GM06990 (cell line): Measurements from ENCODE around the gene ASCL4.

Experiments used
- DNase-seq: peaks from one replicate; pipeline ENCODE4 v3.0.0-alpha.2; 2011; ENCODE audit not compliant: insufficient read length; ENCODE audit errors: extremely low read depth
- H3K27me3 ChIP-seq: replicated peaks from 2 replicates; pipeline ENCODE4 v1.6.0; 2011; ENCODE audit warnings: low read length; ENCODE audit not compliant: control insufficient read depth, insufficient read depth
- H3K36me3 ChIP-seq: 2 replicates; pipeline ENCODE4 v1.5.1; 2011; ENCODE audit warnings: low read length; ENCODE audit not compliant: control insufficient read depth, insufficient read depth
- H3K4me3 ChIP-seq: replicated peaks from 2 replicates; pipeline ENCODE4 v1.5.1; 2011; ENCODE audit warnings: low read depth, mild to moderate bottlenecking, control low read depth, low read length
- CTCF ChIP-seq: IDR thresholded peaks from 2 replicates; pipeline ENCODE4 v1.5.1; 2011; ENCODE audit warnings: low read length, control low read depth, mild to moderate bottlenecking, inconsistent platforms; ENCODE audit not compliant: insufficient read depth, poor library complexity, severe bottlenecking

The ASCL4 gene

DNA sequence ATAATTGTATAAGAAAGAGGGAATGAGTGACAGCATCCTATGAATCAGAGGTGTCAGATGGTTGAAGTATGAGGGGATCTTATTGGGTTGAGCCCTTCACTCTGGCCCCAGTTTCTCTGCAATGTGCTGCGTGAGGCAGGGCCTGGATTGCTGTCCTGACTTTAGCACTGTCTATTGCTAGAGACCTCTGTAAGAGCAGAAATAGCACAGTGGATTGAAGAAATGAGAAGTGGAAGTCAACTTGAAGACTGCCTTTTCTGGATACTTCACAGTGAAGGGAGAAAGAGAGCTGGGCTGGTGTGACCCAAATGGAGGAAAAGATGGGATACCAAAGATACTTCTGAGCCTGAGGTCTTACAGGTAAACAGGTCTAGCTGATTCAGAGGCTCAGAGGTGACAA is 5.8 kb downstream of the ASCL4 start:
- H3K4me3 ChIP-seq: no peak overlapping the region
- TF ChIP-seq CTCF: no peak
- H3K27me3 ChIP-seq: no peaks in the 10 kb centered on the region; the same call in 1 of the 2 replicates
- H3K36me3 ChIP-seq: no peaks in the 10 kb centered on the region
- DNase-seq: no peak

DNA sequence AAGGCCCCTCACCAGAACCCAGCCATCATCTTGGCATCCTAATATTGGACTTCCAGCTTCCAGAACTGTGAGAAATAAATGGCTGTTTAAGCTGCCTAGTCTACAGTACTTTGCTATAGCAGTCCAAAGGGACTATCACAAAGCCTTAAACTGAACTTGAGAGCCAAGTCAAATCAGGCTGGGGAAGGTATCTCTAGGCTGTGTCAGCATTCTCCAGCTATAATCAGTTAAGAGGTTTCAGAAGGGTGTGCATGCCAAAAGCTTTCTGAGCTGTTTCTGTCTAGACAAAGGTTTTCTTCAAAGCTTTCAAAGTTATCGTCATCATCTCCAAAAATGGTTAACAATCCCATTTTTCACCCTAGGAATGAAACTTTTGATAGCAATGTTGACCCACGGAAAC is 7.6 kb downstream of the ASCL4 start:
- no peak for TF ChIP-seq CTCF
- no peaks in the 10 kb centered on the region for H3K36me3 ChIP-seq

DNA sequence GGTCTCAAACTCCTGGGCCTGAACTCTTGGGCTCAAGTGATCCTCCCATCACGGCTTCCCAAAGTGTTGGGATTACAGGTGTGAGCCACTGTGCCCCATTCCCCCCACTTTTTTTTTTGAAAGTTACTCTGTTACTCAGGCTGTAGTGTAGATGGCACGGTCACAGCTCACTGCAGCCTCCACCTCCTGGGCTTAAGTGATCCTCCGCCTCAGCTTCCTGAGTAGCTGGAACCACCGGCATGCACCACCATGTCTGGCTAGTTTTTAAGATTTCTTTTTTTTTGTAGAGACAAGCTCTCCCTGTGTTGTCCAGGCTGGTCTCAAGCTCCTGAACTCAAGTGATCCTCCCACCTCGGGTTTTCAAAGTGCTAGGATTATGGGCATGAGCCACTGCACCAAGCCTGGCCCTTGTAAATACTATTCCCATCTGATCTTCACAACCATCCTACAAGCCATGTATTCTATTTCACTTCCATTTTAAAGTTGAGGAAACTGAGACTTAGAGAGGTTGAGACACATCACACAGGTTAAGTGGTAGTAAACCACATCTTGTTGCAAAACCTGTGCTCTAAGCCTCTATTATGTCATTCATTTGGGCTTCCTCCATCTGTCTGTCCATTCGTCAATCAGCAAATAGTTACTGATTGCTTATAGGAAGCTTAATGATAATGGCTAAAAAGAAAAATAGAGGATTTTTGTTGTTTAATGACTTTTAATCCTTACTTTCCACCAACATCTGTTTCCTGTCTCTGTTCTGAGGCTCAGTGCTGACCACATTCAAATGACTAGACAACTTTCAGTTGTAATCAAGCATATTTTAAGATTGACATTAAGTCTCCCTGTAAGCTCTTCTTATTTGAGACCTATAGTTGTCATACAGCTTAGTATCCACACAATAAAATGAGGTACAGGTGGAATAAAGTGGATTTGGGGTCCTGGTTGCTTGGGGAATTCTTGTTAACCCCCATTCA is 9.2 kb downstream of the ASCL4 start:
- peak; percentile 35 for DNase-seq
- no peaks in the 10 kb centered on the region for H3K36me3 ChIP-seq
- no peaks in the 10 kb centered on the region for H3K27me3 ChIP-seq
- H3K4me3 ChIP-seq: no peak overlapping the region; the same call in 1 of the 2 replicates
- no peak for TF ChIP-seq CTCF

More for the DNA sequence above, 7.6 kb downstream of the ASCL4 start:
- Histone ChIP-seq H3K27me3 (no peaks in the 10 kb centered on the region; the same call in 1 of the 2 replicates), H3K4me3 (no peak overlapping the region)
- no peak for DNase-seq

DNA sequence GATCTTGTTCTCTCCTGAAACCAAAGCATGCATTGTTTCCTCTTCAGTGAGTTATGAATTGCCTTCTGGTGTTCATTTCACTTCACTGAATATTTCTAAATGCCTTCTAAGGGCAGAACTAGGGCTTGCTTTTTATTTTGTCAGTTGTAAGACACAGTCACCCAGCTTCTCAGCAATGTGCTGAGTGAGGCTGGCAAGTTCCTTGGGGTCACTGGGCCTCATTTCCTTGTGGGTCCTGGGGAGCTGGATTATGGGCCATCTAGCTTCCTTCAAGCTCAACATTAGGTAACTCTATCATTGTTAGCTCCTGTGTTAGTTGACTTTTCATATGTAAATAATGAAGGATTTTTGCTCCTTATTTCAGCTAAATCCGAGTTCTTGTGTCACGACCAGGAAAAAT is 13.8 kb downstream of the ASCL4 start:
- Histone ChIP-seq H3K4me3 (no peak overlapping the region), H3K27me3 (no peaks in the 10 kb centered on the region)
- TF ChIP-seq CTCF: no peak

GRCh38 chr12:107788690-107789458 is 14.4 kb downstream of the ASCL4 start:
- Histone ChIP-seq H3K27me3 (no peaks in the 10 kb centered on the region), H3K4me3 (no peak overlapping the region), H3K36me3 (no peaks in the 10 kb centered on the region)
- no peak for TF ChIP-seq CTCF
- DNase-seq: no peak

More for the DNA sequence above, 13.8 kb downstream of the ASCL4 start:
- no peak for DNase-seq
- H3K36me3 ChIP-seq: no peaks in the 10 kb centered on the region
